GM18873 (cell line): ENCODE results near the gene BCL11A.

Source experiments
- ATAC-seq: cut with Tn5 transposase; IDR thresholded peaks from one replicate; pipeline ENCODE4 v1.9.1; 2021; ENCODE audit warnings: mild to moderate bottlenecking, moderate library complexity, moderate number of reproducible peaks; ENCODE audit not compliant: unreplicated experiment, low FRiP score

BCL11A gene

GRCh38 chr2:60553495-60554073 lies at the start of gene BCL11A:
Gene BCL11A (minus strand): TSS chr2:60553654. CDS start chr2:60553270, 384 bp downstream.
- no peak for ATAC-seq

DNA sequence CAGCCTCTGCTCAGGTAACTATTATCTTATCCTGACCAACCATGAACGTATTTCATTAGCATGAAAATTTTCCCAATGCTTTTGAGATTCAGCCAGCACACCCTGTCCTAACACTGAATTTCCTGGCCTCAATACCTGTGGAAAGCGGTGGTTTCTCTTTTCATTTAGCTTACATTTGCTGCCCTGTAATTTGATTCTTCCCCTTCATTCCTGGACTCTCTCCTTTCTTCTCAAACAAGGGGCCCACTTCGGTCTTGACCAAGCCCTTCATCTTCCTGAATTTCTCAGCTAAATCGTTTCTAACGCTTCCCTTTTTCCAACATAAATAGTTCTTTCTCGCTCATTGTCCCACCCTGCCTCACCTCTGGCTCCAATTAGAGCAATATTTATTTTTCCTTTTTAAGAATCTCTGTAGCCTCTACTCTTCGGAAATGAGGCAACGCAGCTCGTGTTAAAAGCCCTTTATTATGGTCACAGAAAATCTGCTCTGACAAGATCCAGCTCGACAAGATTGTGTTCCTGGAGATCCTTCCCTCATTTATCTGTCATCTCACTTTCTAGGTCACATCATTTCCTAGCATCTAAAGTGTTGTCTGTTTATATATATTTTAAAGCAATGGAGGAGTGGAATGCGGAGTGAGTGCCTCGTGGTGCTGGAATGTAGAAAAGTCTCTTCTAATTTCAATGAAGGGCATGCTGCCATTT lies 49.5 kb upstream of the BCL11A start:
- no peak for ATAC-seq

DNA sequence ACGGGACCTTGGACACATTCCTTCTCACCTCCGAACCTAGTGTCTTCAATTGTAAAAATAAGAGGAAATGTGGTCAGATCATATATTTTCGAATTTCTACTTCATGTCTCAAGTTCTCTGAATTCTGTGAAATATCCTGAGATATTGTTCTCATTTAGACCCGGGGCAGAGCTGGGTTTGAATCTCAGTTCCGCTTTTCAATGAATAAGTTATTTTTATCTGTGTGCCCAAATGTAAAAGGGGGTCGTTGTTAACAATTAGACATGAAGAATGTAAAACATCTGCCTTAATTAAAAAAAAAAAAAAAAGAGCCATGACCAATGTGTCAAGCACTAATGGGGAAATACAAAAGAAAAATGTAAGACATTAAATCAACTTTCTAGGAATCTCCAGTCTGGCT lies 48.9 kb upstream of the BCL11A start:
- no peak for ATAC-seq

- no peak for ATAC-seq
Measured at GRCh38 chr2:60598271-60598670, 44.8 kb upstream of the BCL11A start.

DNA sequence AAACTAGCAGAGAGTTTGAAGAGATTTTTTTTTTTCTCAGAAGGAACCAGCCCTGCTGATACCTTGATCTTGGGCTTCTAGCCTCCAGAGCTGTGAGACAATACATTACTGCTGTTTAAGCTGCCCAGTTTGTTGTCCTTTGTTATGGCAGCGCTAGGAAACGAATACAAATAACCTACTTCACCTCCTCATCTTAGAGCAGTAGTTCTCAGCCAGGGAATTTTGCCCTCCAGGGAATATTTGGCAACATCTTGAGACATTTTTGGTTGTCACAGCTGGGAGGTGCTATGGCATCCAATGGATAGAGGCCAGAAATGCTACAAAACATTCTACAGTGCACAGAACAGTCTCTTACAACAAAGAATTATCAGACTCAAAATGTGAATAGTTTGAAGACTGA lies 43.9 kb upstream of the BCL11A start:
- no peak for ATAC-seq

DNA sequence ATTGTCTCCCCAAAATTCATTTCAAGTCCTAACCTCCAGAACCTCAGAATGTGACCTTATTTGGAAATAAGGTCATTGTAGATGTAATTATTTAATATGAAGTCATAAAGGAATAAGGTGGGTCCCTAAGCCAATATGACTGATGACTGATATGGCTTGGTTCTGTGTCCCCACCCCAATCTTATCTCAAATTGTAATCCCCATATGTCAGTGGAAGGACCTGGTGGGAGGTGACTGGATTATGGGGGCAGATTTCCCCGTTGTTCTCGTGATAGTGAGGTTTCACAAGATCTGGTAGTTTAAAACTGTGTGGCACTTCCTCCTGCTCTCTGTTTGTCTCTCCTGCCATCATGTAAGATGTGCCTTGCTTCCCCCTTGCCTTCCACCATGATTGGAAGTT lies 43.0 kb upstream of the BCL11A start:
- ATAC-seq, result no peak

DNA sequence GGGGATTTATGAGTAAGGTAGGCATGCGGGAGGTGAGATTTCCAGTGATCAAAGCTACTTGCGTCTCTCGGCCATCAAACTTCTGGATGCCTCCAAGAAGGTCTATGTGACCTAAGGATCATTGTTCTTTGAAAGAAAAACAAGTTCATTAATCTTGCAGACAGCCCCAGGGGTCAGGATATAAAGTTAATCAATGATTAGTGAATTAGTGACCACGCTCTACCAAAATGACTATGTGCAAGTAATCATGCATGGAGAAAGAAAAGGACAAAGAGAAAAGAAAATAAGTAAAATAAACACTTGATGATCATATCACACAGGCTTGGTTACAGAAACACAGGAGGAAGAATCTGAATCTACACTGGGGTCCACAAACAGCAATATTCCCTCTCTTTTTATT lies 42.5 kb upstream of the BCL11A start:
- ATAC-seq, result no peak

DNA sequence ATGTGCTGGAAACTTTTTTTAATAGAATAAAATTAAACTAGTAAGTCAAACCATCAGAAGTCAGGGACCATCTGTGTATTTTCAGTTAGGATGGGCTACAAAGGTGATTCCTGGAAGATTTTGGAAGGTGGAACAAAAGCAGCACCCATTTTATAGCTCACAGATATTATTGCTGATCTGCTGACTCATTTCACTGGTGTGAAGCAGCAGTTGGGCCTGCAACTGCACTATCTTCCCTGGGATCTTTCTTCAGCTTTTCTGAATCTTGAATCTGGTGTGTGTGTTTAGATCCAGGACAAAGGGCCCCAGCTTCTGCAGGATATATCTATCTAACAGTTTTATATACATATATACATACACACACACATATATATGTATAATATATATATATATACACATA lies 35.6 kb upstream of the BCL11A start:
- ATAC-seq, result no peak

- ATAC-seq, result no peak
Measured at GRCh38 chr2:60586081-60586480, 32.6 kb upstream of the BCL11A start.

DNA sequence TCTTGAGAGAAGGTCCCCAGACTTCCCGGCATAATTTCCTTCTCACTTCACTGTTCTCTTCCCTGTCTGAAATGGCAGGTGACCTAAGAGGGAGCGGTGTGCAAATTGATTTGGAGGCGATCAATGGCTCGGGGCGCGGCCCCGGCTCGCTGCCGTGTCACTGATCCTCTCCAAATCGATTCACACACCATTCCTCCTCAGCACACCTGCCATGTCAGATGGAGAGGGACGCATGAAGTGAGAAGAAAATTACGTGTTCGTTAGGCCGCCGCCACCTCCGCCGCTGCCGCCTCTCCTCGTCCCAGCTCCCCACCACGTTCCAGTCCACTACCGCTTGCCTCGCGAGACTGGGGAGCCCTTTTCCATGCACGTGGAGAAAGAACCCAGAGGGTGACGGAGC lies 31.8 kb upstream of the BCL11A start:
- ATAC-seq, result no peak

- ATAC-seq, result no peak
Measured at GRCh38 chr2:60583604-60584003, 30.1 kb upstream of the BCL11A start.

GRCh38 chr2:60581433-60582282 lies 28.2 kb upstream of the BCL11A start:
- peak; percentile 85 for ATAC-seq

DNA sequence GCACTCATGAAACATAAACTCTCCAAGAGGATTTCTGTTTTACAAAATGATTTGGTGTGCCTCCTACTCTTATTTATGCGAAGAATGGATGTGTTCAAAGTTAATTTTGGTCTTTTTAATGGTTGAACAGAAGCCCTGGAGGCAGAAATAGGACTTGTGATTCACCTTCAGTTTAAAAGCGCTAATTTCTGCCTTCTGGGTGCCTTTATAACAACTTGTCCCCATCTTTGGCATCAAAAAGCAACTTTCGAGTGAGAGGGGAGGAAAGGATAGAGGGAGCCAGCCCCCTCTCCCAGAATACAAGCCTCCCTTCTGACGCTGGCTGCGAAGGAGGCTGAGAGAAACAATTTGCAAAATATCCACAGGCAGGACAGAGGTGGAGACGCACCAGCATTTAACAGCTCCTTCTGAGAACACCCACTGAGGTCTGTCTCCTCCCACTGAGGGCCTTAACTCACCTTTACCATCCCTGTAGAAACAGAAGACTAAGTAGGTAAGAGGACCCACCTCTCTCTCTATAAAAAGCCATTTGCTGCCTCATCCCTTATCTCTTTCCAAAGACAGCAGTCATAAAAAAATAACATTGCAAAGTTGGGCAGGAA lies 24.3 kb upstream of the BCL11A start:
- no peak for ATAC-seq

DNA sequence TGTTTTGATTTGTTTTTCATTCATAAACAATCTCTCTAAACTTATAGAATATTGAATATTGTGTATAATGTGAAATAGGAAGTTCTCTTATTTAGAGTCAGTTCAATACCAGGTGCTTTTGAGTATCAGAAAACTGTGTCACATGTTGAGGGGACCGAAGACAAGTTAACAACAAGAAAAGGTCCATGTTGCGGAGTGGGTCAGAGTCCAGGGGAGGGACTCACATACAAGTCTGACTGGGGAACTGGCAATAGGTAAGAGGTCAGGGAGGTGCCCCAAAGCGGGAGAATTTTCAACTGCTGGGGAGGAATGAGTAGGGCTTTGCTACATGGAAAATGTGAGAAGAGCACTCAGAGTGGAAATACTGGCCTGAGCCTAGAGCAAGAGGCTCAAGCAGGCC lies 19.8 kb upstream of the BCL11A start:
- ATAC-seq, result no peak

GRCh38 chr2:60570251-60570650 lies 16.8 kb upstream of the BCL11A start:
- ATAC-seq, result no peak

GRCh38 chr2:60569680-60570111 lies 16.2 kb upstream of the BCL11A start:
- no peak for ATAC-seq

DNA sequence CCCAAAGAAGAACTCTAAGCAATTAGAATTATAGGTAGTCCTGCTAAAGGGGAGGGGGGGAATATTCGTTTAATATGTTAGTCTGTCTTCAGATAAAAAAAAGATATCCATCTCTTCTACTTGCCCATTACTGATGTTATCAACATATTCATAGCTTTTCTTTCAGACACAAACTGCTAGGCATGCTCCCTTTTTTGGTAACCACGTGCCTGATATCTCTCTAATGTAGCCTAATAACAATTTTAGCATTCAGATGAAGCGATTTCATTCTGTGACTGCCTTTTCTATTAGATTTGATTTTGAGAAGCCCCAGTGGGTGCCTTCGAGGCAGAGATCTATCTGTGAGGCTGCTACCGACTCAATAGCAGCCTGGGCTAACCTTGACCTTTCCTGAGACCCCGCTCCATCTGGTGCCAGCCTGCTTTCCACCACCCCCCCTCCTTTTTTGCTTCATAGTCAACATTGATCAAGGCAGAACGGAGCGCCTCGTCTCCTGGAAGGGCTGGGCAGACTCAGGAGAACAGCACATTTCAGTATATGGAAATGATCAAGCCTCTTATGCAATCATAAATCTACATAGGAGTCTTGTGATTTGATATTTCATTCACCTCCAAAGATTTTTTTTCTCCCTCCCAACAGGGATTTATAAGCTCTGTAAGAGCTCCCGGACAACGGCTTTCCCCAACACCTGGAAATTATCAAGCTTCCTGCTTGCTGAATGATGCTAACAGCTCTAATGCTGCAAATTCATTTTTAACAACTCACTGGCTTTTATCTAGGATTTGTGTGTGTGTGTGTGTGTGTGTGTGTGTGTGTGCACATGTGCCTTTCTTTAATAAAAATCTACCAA lies 14.7 kb upstream of the BCL11A start:
- no peak for ATAC-seq

GRCh38 chr2:60567096-60567495 lies 13.6 kb upstream of the BCL11A start:
- no peak for ATAC-seq

- no peak for ATAC-seq
Measured at GRCh38 chr2:60565472-60565871, 12.0 kb upstream of the BCL11A start.
